PFSK-1 (cell line): ENCODE results near the gene PTCD1.

Source experiments
- FOXP2 ChIP-seq: optimal IDR thresholded peaks from 2 replicates; pipeline ENCODE3; 2011; ENCODE audit warnings: borderline replicate concordance, control low read depth, inconsistent platforms; ENCODE audit not compliant: insufficient read depth; ENCODE audit errors: extremely low read length, extremely low read depth
- POLR2AphosphoS5 ChIP-seq: IDR thresholded peaks from 2 replicates; pipeline ENCODE4 v1.6.1; 2012; ENCODE audit warnings: low read depth, mild to moderate bottlenecking, control low read depth, low read length, moderate library complexity
- REST ChIP-seq, 2 experiments: IDR thresholded peaks; 2 replicates each; pipeline versions ENCODE4 v1.6.1 to v1.8.0; 2011 to 2012; ENCODE audit warnings: low read depth in 2 of 2, low read length in 2 of 2, control low read depth in 1 of 2, inconsistent platforms in 1 of 2, mild to moderate bottlenecking in 1 of 2, moderate library complexity in 1 of 2; ENCODE audit not compliant: insufficient read depth in 1 of 2
- SIN3A ChIP-seq: IDR thresholded peaks from 2 replicates; pipeline ENCODE4 v1.6.1; 2012; ENCODE audit warnings: mild to moderate bottlenecking, low read length, moderate library complexity, borderline replicate concordance; ENCODE audit not compliant: insufficient read depth
- TAF1 ChIP-seq: IDR thresholded peaks from 2 replicates; pipeline ENCODE4 v1.6.1; 2012; ENCODE audit warnings: low read length, control low read depth, borderline replicate concordance; ENCODE audit not compliant: insufficient read depth

The PTCD1 gene

GRCh38 chr7:99392046-99392445 lies 46.6 kb downstream of the PTCD1 start:
- TF ChIP-seq FOXP2, result no peak
- no peak for TF ChIP-seq POLR2AphosphoS5
- TF ChIP-seq REST (IDR thresholded peaks at IDR 0.05; ENCODE audit: insufficient read depth in 1 of 2, low read depth in 2 of 2, low read length in 2 of 2), result no peak
- no peak for TF ChIP-seq SIN3A
- TF ChIP-seq TAF1, result no peak

GRCh38 chr7:99390941-99391602 lies 47.5 kb downstream of the PTCD1 start:
- TF ChIP-seq POLR2AphosphoS5 (no peak), REST (IDR thresholded peaks at IDR 0.05; ENCODE audit: insufficient read depth in 1 of 2, low read depth in 2 of 2, low read length in 2 of 2) (no peak), SIN3A (no peak), FOXP2 (no peak), TAF1 (no peak)

- no peak for TF ChIP-seq REST (IDR thresholded peaks at IDR 0.05; ENCODE audit: insufficient read depth in 1 of 2, low read depth in 2 of 2, low read length in 2 of 2)
- no peak for TF ChIP-seq TAF1
- TF ChIP-seq POLR2AphosphoS5, result no peak
- TF ChIP-seq FOXP2, result no peak
- no peak for TF ChIP-seq SIN3A
Observed at GRCh38 chr7:99389772-99390171, 48.8 kb downstream of the PTCD1 start.

GRCh38 chr7:99387912-99388311 lies 50.7 kb downstream of the PTCD1 start:
- TF ChIP-seq POLR2AphosphoS5, result no peak
- TF ChIP-seq FOXP2, result no peak
- TF ChIP-seq REST (IDR thresholded peaks at IDR 0.05; ENCODE audit: insufficient read depth in 1 of 2, low read depth in 2 of 2, low read length in 2 of 2), result no peak
- no peak for TF ChIP-seq SIN3A
- no peak for TF ChIP-seq TAF1
